NCI-H2171 (cell line): Measurements from ENCODE around the gene ANO3.

Experiments used
- DNase-seq: peaks from one replicate; lab custom pipeline; 2025; lab: John Stamatoyannopoulos, UW

ANO3 gene

DNA sequence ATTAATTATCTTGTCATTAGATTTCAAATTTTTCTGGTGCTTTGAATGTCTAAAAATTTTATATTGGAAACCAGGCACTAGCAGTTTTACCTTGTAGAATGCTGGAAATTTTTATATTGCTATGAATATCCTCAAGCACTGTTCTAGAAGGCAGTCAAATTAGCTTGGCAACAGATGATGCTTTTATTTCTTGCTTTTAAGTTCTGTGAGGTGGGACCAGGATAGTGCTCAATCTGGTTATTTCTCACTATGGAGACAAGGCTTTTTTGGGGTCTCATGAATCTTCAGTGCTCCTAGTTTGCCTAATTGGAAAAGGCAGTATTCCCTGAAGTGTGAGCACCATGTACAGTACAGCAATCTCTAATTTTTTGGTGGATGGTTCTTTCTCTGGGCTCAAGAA is 27.1 kb downstream of the ANO3 start:
- no peak for DNase-seq

DNA sequence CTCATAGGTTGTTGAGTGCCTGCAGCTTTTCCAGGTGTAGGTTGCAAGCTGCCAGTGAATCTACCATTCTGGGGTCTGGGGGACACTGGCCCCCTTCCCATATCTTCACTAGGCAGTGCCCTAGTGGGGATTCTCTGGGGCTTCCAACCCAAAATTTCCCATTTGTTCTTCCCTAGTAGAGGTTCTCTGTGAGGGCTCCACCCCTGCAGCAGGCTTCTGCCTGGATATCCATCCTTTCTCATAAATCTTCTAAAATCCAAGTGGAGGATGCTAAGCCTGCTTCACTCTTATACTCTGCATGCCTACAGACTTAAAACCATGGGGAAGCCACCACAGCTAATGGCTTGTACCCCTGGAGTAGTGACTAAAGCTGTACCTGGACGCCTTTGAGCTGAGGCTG is 33.4 kb downstream of the ANO3 start:
- no peak for DNase-seq

DNA sequence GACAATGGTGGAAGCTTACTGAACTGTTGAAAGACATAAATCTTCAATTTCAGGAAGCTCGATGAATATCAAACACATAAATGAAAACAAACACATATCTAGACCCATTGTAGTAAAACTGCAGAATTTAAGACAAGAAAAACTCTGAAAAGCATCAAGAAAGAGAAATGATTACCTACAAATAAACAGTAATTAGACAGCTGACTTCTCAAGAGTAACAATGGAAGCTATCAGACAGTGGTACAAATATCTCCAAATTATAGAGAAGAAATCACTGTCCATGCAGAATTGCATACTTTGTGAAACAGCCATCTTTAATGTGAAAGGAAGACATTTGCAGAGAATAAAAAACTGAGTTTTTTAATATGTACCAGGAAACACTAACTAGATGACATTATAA is 45.7 kb downstream of the ANO3 start:
- DNase-seq = no peak

DNA sequence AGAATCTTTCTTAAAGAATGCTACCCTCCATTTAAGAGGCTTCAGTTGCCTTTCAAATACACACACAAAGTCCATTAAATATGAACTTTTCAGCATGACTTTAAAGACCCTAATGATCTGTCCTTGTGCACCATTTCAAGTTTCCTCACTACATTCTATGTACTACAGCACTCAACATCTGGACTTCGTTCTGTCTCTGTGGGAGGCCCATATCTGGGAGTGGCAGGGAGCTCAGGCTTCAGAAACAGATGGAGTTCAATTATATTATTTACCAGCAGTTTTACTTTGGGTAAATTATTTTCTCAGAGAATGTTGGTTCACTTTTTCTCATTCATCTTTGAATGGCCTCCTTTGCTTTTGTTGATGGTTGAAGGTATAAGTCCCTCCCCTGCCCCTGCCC is 67.4 kb downstream of the ANO3 start:
- no peak for DNase-seq

DNA sequence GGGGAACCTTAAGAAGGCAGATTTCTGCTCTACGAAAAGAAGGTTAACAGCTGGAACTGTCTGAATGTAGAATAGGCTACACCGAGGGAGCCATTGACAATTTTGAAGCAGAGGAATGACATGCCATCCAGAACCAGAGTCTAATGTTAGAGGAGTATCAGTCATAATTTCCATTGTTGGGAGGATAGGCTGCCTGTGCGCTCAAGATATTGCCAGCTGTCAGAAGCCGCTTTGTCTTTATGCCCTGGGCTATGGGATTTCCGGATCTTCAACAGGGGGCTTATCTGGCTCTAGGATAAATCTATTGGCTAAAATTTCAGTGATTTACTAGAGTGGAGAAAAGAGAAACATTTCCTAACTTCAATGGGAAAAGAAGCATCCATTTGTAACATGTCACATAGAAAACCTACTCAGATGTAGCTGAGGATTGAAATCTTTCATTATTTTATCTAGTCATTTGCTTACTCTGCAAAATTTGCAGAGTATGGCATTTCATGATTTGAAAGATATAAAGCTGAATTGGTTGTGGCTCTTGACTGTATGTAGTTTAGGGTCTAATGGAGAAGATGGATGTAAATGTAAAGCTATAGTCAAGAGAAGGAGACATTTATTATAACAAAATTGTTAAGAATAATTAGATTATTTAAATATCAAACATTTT is 78.9 kb downstream of the ANO3 start:
- DNase-seq = no peak

DNA sequence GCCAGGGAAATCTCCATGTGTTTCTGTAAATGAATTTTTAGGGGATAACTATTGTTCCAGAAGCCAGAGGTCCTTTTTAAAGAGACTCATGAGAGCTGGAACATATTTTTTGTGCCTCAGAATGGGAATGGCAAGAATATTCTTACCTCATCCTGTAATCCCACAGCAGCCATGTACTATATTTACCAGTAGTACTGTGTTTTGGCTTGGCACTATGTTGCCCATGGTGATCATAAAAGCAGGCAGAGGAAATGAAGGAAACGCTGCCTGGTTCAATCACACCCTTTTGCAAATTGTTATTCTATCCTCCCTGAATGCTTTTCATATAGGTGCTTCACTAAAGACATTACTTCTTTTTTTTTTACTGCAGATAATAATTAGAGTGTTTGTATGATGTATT is 81.0 kb downstream of the ANO3 start:
- no peak for DNase-seq

DNA sequence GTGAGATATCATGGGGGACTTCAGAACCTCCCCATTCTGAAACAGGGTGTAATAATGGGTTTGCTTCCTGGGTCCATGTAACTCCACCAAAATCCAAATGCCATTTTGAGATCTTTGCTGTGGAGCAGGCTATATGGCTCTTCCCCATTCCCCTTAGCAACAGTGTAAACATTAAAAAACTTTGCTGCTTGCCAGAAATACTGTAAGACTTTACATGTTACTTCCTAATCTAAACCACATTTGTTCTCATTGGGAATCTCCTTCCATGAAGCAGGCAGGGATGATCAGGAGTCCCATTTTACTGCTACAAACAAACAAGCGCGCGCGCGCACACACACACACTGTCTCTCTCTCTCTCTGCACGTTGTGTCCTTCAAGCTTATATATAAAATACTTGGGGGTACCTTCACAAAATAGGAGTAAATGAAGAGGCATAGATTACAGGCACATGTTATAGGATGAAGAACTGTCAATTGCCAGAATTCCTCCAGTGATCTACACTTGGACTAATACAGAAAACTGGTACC is 86.5 kb downstream of the ANO3 start:
- DNase-seq = no peak

DNA sequence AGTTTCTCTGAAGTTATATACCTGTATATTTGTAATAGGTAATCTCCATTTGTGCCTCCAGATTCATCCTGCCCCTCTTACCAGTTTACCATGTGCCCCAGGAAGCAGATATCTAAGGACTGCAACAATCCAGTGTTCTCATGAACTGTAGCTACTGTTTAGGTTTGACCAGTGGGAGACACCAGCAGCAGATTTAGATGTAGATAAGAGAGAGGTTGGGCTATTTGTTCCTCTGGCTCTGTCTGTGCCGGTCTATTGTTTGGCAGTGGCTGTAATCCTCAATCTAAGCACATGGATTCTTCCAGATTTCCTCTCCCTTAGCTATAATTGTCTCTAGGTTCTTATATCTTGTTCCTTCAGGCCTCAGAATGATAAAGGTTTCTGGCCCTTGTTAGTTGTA is 88.4 kb downstream of the ANO3 start:
- DNase-seq = no peak

DNA sequence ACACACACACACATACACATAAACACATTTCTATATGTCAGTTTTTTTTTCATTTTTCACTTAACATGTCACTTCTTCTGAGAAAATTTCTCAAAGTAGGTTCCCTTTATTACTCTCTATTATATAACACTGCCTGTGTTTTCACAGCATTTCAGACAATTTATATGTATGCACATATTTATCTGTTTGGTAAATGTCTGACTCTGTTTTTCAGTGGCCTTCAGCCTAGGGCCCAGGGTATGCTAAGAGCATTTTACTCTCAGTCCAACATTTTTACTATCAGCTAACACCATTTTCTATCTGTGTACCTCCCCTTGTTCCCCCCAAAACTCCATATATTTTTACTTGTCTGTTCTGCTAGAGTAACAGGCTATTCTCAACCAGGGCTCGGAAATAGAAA is 92.3 kb downstream of the ANO3 start:
- DNase-seq = no peak

DNA sequence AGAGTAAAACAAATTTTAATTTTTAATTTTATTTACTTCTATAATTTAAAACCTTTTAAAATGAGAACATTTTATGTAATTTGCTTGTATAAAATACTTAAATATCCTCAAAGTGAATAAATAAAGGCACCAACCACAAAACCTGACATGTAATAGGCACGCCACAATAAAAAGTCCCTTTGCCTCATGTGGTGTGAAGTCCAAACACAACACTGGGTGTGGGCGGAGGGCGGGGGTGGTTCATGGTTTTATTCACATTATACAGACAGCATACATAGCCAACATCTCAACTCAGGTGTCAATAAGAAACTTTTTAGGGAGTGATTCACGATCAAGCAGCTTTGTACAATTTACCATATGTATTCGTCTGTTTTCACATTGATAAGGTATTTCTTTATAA is 107.9 kb downstream of the ANO3 start:
- no peak for DNase-seq

DNA sequence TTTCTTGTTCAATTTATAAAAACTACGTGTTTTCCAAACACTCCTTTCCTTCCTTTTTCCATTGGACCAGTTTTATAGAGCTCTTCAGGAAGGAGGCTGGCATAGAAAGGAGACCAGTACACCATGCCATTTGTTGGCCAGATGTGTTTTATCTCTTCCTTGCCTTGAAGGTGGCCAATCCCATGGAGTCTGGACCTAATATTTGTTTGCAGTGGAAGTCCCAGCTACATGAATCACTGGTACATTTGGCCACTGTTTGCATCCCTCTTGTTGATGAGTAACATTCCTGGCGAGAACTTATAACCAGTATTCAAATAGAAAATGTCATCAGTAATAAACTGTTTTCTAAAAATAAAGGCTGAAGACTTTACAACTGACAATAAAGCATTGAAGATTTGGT is 110.2 kb downstream of the ANO3 start:
- no peak for DNase-seq

DNA sequence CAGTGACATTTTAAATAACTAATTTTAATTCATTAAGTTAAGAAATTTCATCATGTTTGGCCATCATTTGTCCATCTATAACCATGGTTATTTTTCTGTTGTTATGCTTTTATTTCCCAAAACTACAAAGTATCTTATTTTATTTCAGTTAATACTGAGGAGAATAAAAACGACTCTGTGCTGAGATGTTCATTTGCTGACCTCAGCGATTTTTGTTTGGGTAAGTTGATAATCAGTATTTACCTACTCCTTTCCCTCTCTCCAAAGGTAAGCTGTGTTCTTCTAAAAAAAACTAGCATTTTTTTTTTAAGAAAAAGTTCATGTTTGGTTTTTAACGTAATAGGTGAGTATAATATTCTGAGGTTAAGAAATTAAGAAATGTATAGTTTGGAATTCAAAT is 111.7 kb downstream of the ANO3 start:
- DNase-seq = no peak

DNA sequence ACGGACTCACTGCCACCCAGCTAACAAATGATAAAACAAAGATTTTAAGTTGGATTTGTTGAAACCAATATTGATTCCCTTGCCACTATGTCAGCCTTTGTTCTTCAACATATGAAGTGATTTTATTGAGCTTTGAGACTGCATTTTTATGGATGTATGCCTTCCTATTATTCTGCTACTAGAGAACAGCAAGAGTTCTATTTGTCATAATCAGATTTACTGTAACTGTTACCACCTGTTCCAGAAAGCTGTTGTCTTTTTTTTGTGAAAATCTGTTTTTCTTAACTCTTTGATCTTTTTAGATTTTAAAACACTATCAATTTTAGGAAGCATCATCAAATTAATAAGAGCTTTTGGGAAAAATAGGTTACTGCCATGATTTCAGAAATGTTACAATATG is 125.7 kb downstream of the ANO3 start:
- no peak for DNase-seq

DNA sequence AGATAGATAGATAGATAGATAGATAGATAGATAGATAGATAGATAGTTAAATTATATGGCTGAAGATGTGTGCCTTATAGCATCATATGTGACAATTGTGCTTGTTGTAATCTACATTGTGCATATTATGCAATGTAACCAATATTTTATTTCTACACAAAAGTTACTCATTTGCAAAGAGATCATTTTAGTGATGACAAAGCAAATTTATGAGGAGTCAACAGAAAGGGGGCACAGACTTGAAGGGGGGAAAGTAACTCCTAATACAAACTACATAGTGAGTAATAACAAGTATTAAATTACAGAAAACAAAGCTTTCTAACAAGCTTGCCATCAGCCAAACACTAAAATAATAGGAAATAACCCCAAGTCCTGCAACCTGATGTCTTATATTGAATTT is 133.3 kb downstream of the ANO3 start:
- no peak for DNase-seq

DNA sequence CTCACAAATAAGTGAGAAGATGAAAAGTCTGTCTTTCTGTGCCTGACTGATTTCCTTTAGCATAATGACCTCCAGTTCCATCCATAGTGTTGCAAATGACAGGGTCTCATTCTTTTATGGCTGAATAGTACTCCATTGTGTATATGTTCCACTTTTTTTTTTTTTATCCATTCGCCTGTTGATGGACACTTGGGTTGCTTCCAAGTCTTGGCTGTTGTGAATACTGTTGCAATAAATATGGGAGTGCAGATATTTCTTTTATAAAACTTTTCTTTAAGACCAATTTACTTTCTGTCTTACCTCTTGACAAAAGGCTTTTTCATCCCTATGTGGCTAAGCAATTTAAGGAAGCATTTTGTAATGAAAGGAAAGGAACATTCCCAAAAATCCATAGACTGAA is 135.6 kb downstream of the ANO3 start:
- no peak for DNase-seq

DNA sequence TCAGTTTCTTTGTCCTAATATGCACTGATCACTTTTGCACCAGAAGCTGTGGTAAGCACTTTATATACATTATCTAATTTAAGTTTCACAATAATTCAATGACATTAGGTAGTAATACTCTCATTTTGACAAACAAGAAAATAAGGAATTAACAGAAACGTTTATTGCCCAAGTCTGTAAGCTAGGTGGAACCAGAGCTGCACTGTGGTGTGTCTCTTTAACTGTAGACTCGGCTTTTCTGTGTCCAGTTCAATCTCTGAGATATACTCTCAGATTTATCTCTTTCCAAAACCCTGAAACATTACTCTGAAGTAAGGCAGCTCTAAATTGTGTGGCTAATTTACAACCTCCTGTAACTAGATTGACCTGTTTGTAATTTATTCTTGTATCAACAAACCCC is 139.1 kb downstream of the ANO3 start:
- DNase-seq = no peak

DNA sequence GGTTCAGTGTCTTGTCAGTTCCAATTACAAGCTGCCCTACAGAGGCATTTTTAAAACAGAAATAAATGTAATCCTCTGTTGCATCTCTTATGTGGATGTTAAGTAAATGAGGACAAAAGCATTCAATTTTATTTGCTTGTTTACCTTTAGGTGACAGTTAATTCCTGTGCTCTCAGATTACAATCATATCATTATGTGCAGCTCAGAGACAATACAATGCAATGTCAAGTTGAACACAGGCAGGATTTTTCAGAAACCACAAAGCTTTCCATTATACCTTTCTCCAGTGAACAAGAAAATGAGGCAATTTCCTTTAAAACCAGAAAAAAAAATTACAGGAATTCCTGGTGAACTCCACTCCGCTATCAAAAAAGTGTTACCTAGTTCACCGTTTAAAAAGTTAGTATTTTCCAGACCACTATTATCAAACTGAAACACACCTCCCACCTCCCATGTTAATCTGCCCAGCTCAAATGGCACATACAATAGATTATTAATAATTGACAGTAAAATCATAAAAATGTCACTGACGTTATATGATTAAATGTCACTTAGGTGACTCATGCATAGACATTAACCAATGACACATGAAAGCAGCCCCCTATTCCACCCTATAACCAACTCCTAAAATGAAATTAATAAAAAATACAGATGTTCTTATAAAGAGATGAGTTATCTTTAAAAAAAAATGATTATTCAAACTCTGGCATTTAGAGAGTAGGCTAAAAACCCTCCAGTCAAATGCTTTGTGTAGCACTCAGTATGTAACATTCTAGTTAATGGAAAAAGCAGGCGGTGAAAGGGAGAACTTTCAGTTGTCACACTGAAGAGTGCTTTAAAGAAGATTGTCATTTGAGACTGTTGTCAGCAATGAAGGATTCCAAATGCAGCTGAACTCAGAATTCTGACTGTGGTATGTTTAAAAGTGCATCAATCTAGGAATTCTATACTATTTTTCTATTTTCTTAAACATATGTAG is 141.6 kb downstream of the ANO3 start:
- DNase-seq = no peak

DNA sequence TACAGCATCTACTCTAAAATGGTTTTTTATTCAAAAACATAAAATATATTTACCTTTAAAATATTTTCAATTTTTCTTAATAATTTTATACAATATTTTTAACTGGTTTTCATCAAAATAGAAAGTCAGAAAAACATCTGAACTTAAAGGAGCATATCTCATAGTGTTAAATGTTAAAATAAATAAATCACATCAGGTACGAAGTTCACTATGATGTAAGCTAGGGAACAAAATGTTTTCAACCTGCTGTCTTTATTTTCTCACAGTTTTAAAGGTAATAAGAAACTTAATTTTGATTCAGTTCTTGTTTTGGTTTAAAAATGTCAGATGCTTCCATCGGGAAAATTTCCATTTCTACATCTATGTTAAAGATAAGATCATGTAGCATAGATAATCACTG is 142.5 kb downstream of the ANO3 start:
- DNase-seq = no peak

DNA sequence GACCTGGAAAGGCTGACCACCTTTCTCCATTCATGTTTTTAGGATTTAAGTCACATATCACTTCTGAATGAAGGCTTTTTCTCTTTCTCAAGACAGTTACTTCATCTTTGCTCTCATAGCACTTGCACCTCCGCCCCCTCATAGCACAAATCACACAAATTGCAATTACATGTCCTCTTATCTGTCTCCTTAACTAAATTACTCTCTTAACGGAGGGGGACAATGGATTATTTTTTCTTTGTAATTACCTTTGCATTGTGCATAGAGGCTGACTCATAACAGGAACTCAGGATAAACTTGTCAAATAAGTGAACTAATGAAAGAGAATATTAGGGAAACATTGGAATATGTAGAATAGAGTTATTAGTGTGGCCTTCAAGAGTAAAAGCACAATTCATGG is 145.5 kb downstream of the ANO3 start:
- DNase-seq = no peak

DNA sequence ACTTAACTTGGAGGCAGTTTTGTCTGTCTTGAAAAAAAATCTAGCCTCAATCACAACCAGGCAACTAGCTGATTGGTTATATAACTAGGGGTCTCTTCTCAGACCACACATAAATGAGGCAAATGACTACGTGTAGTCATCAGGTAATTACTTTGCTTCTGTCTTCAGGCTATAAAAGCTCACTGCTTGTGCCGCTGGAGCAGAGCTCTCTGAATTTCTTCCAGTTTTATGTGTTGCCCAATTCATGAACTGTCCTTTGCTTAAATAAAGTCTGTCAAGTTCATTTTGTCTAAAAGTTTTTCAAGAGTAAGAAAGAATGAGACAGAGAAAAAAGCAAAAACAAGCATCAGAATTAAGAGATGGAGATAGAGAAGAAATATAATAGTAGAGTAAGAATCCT is 146.8 kb downstream of the ANO3 start:
- no peak for DNase-seq

DNA sequence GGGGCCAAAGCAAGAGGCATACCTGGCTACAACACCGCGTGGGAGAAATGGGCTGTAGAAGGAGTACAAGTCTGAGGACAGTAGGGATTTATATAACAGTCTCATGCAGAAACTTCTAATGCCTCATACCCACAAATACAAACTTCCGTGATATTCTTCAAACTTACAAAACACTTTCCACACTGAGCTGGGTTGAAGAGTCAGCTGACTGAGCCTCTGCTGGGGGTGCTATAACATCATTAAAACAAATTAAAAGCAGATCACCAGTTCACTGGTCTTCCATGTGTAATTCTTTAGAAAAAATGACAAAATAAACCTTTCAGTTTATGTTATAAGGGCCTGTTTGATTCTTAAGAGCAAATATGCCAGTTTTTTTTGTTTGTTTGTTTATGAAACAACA is 148.1 kb downstream of the ANO3 start:
- DNase-seq = no peak

DNA sequence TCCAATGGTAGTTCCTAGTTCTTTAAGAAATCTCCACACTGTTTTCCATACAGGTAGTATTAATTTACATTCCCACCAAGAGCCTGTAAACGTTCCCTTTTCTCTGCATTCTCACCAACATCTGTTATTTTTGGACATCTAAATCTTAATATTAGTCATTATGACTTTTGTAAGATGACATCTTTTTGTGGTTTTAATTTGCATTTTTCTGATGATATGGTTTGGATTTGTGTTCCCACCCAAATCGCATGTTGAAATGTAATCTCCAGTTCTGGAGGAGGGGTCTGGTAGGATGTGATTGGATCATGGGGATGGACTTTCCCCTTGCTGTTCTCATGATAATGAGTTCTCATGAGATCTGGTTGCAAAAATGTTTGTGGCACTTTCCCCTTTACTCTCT is 151.2 kb downstream of the ANO3 start:
- no peak for DNase-seq

DNA sequence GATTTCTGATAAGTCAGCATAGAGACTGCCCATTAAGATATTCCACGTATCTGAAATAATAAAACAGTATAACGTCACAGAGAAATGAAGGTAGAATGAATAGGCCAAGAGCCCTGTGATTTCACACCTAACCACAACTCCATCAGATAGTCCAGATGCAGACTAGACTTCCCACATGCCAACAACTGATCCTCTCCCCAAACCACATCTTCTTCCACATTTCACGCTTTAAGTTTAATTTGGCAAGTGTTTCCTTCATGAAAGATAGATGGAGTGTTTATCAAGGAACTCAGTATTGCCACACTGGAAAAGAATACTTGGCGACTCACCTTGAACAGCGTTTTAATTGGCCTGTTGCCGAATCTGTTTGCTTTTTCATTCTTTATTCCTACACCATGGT is 158.6 kb downstream of the ANO3 start:
- DNase-seq = no peak
